ENCODE results near the gene PRR9.

DNA sequence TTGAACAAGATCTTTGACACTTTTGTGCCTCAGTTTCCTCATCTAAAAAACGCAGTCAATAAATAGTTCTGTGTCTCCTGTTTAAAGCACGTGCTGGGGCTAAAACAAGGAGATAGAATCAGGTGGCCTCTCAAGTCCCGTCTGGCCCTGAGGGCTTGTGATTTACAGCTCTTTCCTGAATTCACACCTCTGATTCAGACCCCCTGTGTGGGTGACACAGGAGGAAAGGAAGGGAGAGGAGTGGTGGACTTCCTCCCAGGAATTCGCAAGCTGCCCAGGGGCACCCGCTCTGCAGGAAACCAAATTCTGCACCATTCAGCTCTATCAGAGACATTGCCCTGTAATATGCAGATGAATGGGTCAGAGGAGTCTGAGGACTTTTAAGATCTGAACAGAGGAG is 5.2 kb upstream of the PRR9 start:
- TF ChIP-seq PBX3 (CRISPR knock-in tag; IDR thresholded peaks at IDR 0.05) (no peak), ZNF76 (tag by site-specific recombination; IDR thresholded peaks at IDR 0.05; ENCODE audit: borderline replicate concordance, low read depth) (no peak), TSHZ1 (tag by site-specific recombination; IDR thresholded peaks at IDR 0.05; ENCODE audit: borderline replicate concordance) (no peak), REST (tag by site-specific recombination; IDR thresholded peaks at IDR 0.05) (no peak), ZNF776 (tag by site-specific recombination; IDR thresholded peaks at IDR 0.05; ENCODE audit: borderline replicate concordance) (no peak), ZNF561 (tag by site-specific recombination; IDR thresholded peaks at IDR 0.05; ENCODE audit: borderline replicate concordance) (no peak), ZBTB8A (tag by site-specific recombination; IDR thresholded peaks at IDR 0.05) (no peak)
- TF ChIP-seq, protein P1, sequence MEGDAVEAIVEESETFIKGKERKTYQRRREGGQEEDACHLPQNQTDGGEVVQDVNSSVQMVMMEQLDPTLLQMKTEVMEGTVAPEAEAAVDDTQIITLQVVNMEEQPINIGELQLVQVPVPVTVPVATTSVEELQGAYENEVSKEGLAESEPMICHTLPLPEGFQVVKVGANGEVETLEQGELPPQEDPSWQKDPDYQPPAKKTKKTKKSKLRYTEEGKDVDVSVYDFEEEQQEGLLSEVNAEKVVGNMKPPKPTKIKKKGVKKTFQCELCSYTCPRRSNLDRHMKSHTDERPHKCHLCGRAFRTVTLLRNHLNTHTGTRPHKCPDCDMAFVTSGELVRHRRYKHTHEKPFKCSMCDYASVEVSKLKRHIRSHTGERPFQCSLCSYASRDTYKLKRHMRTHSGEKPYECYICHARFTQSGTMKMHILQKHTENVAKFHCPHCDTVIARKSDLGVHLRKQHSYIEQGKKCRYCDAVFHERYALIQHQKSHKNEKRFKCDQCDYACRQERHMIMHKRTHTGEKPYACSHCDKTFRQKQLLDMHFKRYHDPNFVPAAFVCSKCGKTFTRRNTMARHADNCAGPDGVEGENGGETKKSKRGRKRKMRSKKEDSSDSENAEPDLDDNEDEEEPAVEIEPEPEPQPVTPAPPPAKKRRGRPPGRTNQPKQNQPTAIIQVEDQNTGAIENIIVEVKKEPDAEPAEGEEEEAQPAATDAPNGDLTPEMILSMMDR (tag by site-specific recombination; IDR thresholded peaks at IDR 0.05): no peak

Data from HEK293 (cell line).